ENCODE data around the gene PCCA. TPM values are rescaled to one million over a fixed set of nuclear protein-coding genes. Genes with fewer than 3 reads are reported as not detected.

Gene PCCA
- total and polyA plus RNA-seq, 4 donors = 30.1 to 160 (median 76.3) TPM

DNA sequence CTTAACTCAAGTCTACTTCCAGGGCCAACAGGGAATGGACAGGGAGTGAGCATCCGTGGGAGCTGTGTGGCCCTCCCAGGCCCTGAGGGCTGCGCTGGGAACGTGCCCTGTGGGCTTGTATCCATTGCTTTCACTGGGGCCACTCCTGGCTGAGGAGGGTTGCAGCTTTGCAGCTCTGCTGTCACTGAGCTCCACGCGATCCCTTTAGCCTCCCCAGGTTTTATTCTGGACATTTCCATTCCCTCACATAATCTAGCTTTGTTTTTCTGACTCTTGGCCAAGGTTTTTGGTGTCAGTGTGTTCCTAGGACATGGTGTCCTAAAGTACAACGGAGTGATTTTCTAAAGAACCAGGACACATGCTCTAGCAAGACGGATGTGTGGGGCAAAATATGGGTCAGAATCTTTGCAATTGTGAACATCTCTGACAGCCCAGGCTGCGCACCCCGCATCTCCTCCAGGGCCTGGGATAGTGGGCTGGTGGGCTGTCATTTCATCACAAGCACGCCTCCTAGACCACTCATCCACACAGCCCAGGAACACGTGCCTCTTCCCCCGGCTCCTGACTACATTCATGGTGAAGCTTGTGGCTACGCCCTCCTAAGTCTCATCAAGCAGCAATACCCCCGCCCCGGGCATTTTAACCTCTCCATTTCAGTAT, 471.7 kb downstream of the PCCA start (continued):
- TF ChIP-seq, protein P1, sequence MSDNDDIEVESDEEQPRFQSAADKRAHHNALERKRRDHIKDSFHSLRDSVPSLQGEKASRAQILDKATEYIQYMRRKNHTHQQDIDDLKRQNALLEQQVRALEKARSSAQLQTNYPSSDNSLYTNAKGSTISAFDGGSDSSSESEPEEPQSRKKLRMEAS (IDR thresholded peaks at IDR 0.05) = no peak
- TF ChIP-seq RXRA (IDR thresholded peaks at IDR 0.05) (peak in 1 of 2 donors; percentile 39), FOXA1 (IDR thresholded peaks at IDR 0.05) (no peak)

DNA sequence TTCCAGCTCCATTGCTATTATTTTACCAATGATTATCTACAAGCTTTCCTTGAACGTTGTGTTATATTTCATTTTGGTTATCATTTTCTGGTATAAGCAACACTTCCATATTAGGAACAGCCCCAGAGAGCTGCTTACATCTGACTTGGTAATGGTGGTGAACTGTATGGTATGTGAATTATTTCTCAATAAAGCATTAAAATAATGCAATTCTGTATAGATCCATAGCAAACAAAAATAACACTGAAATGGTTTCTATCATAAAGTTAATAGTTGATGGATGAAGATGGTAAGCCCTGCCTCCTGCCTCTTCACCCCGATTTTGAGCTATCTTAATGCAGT, 472.2 kb downstream of the PCCA start:
- H3K27ac ChIP-seq (ENCODE audit: low read depth in 1 of 2, low read length in 2 of 2) = no peak overlapping the region
- H3K4me3 ChIP-seq (ENCODE audit: low read depth in 1 of 3, low read length in 3 of 3) = no peak overlapping the region
- TF ChIP-seq, protein P1 (IDR thresholded peaks at IDR 0.05) = no peak
- TF ChIP-seq TAF1 (conservative IDR thresholded peaks at IDR 0.05) (no peak), HNF4A (conservative IDR thresholded peaks at IDR 0.05) (no peak), RAD21 (IDR thresholded peaks at IDR 0.05) (no peak)
- peaks cover 3 to 39% (median 28%) of the 10 kb centered on the region in 4 donors for H3K4me1 ChIP-seq (ENCODE audit: control insufficient read depth in 4 of 4, insufficient read depth in 4 of 4, low read length in 3 of 4)
- DNase-seq (ENCODE audit: low spot score) = no peak
- H3K9ac ChIP-seq (ENCODE audit: low read depth in 1 of 2, low read length in 2 of 2) = no peak overlapping the region
- H3K9me3 ChIP-seq (ENCODE audit: control insufficient read depth in 4 of 4, low read length in 3 of 4) = no peaks in the 10 kb centered on the region
- 84% methylated on average over 2 of the region's 2 CpGs for WGBS
- H3K36me3 ChIP-seq (ENCODE audit: control insufficient read depth in 4 of 4, insufficient read depth in 3 of 4, low read depth in 1 of 4, low read length in 3 of 4) = no peaks in the 10 kb centered on the region
- no peaks in the 10 kb centered on the region for H3K27me3 ChIP-seq (ENCODE audit: control insufficient read depth in 4 of 4, insufficient read depth in 4 of 4, low read length in 3 of 4)

DNA sequence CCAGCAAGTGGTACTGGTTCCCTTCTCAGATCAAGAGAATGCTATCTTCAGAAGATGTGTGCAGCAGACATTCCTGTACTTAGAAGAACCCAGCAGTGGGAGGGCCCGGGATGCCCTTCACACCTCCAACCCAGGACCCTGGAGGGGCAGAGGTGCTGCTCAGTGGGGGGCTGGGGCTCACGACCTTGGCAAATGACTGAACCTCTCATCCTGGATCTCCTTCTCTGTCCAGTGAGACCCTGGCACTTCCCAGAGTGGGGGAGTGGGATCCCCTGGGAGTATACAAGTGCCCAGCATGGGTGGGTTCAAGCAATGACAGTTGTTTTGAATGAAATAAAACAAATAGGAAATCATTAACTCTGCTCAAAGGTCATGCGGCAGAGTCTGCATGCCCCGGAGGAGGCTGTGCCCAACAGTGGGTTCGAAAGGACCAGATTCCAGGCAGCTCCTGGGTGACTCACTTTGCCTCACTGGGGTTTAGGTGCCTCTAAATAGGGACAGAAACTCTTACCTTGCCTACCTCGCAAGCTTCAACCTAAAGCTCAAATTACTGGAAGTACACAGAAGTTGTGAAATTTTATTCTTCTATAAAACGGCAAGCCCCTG, 472.8 kb downstream of the PCCA start:
- no peak for DNase-seq (ENCODE audit: low spot score)
- 40% methylated on average over 7 of the region's 7 CpGs for WGBS
- no peaks in the 10 kb centered on the region for H3K36me3 ChIP-seq (ENCODE audit: control insufficient read depth in 4 of 4, insufficient read depth in 3 of 4, low read depth in 1 of 4, low read length in 3 of 4)
- no peak overlapping the region for H3K9ac ChIP-seq (ENCODE audit: low read depth in 1 of 2, low read length in 2 of 2)
- H3K27me3 ChIP-seq (ENCODE audit: control insufficient read depth in 4 of 4, insufficient read depth in 4 of 4, low read length in 3 of 4) = no peaks in the 10 kb centered on the region
- TF ChIP-seq RXRA (IDR thresholded peaks at IDR 0.05) = peak; percentile 32 to 34
- TF ChIP-seq, protein P2, sequence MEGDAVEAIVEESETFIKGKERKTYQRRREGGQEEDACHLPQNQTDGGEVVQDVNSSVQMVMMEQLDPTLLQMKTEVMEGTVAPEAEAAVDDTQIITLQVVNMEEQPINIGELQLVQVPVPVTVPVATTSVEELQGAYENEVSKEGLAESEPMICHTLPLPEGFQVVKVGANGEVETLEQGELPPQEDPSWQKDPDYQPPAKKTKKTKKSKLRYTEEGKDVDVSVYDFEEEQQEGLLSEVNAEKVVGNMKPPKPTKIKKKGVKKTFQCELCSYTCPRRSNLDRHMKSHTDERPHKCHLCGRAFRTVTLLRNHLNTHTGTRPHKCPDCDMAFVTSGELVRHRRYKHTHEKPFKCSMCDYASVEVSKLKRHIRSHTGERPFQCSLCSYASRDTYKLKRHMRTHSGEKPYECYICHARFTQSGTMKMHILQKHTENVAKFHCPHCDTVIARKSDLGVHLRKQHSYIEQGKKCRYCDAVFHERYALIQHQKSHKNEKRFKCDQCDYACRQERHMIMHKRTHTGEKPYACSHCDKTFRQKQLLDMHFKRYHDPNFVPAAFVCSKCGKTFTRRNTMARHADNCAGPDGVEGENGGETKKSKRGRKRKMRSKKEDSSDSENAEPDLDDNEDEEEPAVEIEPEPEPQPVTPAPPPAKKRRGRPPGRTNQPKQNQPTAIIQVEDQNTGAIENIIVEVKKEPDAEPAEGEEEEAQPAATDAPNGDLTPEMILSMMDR (IDR thresholded peaks at IDR 0.05; ENCODE audit: low read depth, low read length, missing input control) = no peak
- TF ChIP-seq JUND (IDR thresholded peaks at IDR 0.05) = peak; percentile 36 to 75
- TF ChIP-seq FOXA1 (IDR thresholded peaks at IDR 0.05) = peak; percentile 11
- peak; percentile 73 for TF ChIP-seq SP1 (IDR thresholded peaks at IDR 0.05)
- TF ChIP-seq, protein P3, sequence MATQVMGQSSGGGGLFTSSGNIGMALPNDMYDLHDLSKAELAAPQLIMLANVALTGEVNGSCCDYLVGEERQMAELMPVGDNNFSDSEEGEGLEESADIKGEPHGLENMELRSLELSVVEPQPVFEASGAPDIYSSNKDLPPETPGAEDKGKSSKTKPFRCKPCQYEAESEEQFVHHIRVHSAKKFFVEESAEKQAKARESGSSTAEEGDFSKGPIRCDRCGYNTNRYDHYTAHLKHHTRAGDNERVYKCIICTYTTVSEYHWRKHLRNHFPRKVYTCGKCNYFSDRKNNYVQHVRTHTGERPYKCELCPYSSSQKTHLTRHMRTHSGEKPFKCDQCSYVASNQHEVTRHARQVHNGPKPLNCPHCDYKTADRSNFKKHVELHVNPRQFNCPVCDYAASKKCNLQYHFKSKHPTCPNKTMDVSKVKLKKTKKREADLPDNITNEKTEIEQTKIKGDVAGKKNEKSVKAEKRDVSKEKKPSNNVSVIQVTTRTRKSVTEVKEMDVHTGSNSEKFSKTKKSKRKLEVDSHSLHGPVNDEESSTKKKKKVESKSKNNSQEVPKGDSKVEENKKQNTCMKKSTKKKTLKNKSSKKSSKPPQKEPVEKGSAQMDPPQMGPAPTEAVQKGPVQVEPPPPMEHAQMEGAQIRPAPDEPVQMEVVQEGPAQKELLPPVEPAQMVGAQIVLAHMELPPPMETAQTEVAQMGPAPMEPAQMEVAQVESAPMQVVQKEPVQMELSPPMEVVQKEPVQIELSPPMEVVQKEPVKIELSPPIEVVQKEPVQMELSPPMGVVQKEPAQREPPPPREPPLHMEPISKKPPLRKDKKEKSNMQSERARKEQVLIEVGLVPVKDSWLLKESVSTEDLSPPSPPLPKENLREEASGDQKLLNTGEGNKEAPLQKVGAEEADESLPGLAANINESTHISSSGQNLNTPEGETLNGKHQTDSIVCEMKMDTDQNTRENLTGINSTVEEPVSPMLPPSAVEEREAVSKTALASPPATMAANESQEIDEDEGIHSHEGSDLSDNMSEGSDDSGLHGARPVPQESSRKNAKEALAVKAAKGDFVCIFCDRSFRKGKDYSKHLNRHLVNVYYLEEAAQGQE (IDR thresholded peaks at IDR 0.05) = no peak
- peak in 1 of 2 donors; percentile 13 for TF ChIP-seq RAD21 (IDR thresholded peaks at IDR 0.05)
- TF ChIP-seq HNF4A (conservative IDR thresholded peaks at IDR 0.05) = peak; percentile 58 to 70
- peak overlapping the region in 1 of 2 donors; percentile 21 for H3K27ac ChIP-seq (ENCODE audit: low read depth in 1 of 2, low read length in 2 of 2)
- peaks cover 3 to 39% (median 28%) of the 10 kb centered on the region in 4 donors for H3K4me1 ChIP-seq (ENCODE audit: control insufficient read depth in 4 of 4, insufficient read depth in 4 of 4, low read length in 3 of 4)
- H3K4me3 ChIP-seq (ENCODE audit: low read depth in 1 of 3, low read length in 3 of 3) = no peak overlapping the region
- no peaks in the 10 kb centered on the region for H3K9me3 ChIP-seq (ENCODE audit: control insufficient read depth in 4 of 4, low read length in 3 of 4)

All from liver (tissue), 9 donors.